Esophagus squamous epithelium (tissue), 5 donors: ENCODE measurements around the gene CATSPER3. TPM values are rescaled to one million over a fixed set of nuclear protein-coding genes. Genes with fewer than 3 reads are reported as not detected.

ENCODE experiments used
- DNase-seq: peaks from one replicate; lab custom pipeline; 2025; lab: John Stamatoyannopoulos, UW
- H3K27ac ChIP-seq, 4 donors: fragments of 200-600 bp; sonication (generic); one replicate each; pipeline ENCODE4 v1.5.1; 2016 to 2019; ENCODE audit warnings: mild to moderate bottlenecking in 1 of 4
- H3K27me3 ChIP-seq, 4 donors: fragments of 200-600 bp; sonication (generic); 1 replicate in 3 of 4; 2 replicates in 1 of 4; pipeline versions ENCODE4 v1.5.1 to v1.6.0; 2017 to 2021; ENCODE audit warnings: antibody characterized with exemption in 1 of 4
- H3K36me3 ChIP-seq, 3 donors: fragments of 200-600 bp; sonication (generic); one replicate each; pipeline ENCODE4 v1.5.1; 2016 to 2019
- H3K4me1 ChIP-seq, 3 donors: fragments of 200-600 bp; sonication (generic); one replicate each; pipeline ENCODE4 v1.5.1; 2017 to 2019
- H3K4me3 ChIP-seq, 4 donors: fragments of 200-600 bp; sonication (generic); 1 replicate in 3 of 4; 2 replicates in 1 of 4; pipeline ENCODE4 v1.5.1; 2016 to 2019; ENCODE audit warnings: mild to moderate bottlenecking in 2 of 4, moderate library complexity in 1 of 4
- H3K9me3 ChIP-seq, 3 donors: fragments of 200-600 bp; sonication (generic); one replicate each; pipeline ENCODE4 v1.5.1; 2016 to 2019
- POLR2A ChIP-seq, 4 donors: fragments of 450-650 bp; IDR thresholded peaks; one replicate each; pipeline ENCODE4 v1.6.1; 2017; ENCODE audit warnings: antibody characterized with exemption in 4 of 4, mild to moderate bottlenecking in 4 of 4, moderate library complexity in 3 of 4
- WGBS, 2 donors: methylation state at CpG; one replicate each; pipeline ENCODE4 v1.1.5; 2018; 5-methylcytosine and 5-hydroxymethylcytosine counted together
- intact Hi-C: fragments of 100-400 bp; cut with DNase I; formaldehyde crosslinking; loops from one replicate; pipeline ENCODE4 v1.15.0; 2022
- total RNA-seq, 4 donors: library from RNA; depleted of rRNA; stranded (reverse); fragments of >200 nt; gene quantifications; one replicate each; pipeline ENCODE4 v1.1.0, GENCODE V29; 2016
- TF ChIP-seq, protein P1 (sequence below), 6 experiments: fragments of 450-650 bp in 4 of 6; fragments of 200-600 bp in 2 of 6; sonication (generic) in 2 of 6; IDR thresholded peaks; one replicate each; pipeline ENCODE4 v1.5.1; 2016 to 2019; ENCODE audit warnings: antibody characterized with exemption in 6 of 6, mild to moderate bottlenecking in 4 of 6, moderate library complexity in 4 of 6
- donor health status: DM: yes; HTN: yes; CAD: no.

CATSPER3 gene
- total RNA-seq, 4 donors from 2014 or later = 0.23 to 0.76 TPM; not detected in 2

DNA sequence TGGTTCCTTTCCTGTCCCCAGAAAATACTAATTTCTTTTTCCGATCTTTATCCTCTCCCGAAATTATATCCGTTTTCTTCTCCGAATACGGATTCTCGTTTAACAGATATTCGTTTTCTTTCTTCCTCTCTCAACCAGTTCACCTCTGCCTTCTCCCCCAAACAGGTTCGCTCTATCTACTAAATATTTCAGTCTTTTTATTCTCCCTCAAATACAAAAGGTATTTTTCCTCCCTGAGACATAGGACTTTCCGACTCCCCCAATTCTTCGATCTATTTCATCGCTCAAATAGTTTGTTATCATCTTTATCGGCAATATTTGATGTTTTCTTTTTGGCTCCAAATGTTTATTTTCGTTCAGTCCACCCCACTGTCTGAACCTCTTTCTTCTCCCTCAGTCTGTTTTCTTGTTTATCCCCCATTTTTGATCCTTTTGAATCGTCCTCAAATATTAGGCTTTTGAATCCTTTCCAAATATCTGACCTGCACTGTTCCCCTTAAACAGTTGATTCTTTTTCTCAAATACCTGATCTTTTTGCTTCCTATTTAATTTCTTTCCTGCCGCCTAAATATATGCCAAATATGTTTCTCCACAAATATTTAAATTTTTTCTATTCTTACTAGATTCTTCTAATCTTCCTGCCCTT lies 61.9 kb downstream of the CATSPER3 start:
- peak overlapping the region; percentile 96 to 99 (median 98) for H3K27ac ChIP-seq
- intact Hi-C loops = loop anchor here (10.0 kb wide), 1 partner anchor 105 kb away; no protein-coding TSS in a partner anchor
- H3K27me3 ChIP-seq = peaks cover 0 to 84% (median 2%) of the 10 kb centered on the region in 4 donors
- TF ChIP-seq, protein P1, sequence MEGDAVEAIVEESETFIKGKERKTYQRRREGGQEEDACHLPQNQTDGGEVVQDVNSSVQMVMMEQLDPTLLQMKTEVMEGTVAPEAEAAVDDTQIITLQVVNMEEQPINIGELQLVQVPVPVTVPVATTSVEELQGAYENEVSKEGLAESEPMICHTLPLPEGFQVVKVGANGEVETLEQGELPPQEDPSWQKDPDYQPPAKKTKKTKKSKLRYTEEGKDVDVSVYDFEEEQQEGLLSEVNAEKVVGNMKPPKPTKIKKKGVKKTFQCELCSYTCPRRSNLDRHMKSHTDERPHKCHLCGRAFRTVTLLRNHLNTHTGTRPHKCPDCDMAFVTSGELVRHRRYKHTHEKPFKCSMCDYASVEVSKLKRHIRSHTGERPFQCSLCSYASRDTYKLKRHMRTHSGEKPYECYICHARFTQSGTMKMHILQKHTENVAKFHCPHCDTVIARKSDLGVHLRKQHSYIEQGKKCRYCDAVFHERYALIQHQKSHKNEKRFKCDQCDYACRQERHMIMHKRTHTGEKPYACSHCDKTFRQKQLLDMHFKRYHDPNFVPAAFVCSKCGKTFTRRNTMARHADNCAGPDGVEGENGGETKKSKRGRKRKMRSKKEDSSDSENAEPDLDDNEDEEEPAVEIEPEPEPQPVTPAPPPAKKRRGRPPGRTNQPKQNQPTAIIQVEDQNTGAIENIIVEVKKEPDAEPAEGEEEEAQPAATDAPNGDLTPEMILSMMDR (IDR thresholded peaks at IDR 0.05) = no peak
- no peak for TF ChIP-seq POLR2A (IDR thresholded peaks at IDR 0.05)
- WGBS, 2 donors = 9 to 10% methylated on average over 15 of the region's 15 CpGs
- peaks cover 0 to 57% (median 40%) of the 10 kb centered on the region in 3 donors for H3K36me3 ChIP-seq
- H3K4me1 ChIP-seq = peaks cover 22 to 75% (median 22%) of the 10 kb centered on the region in 3 donors
- H3K9me3 ChIP-seq = no peaks in the 10 kb centered on the region
- H3K4me3 ChIP-seq = peak overlapping the region; percentile 79 to 92 (median 88)
- no peak for DNase-seq

DNA sequence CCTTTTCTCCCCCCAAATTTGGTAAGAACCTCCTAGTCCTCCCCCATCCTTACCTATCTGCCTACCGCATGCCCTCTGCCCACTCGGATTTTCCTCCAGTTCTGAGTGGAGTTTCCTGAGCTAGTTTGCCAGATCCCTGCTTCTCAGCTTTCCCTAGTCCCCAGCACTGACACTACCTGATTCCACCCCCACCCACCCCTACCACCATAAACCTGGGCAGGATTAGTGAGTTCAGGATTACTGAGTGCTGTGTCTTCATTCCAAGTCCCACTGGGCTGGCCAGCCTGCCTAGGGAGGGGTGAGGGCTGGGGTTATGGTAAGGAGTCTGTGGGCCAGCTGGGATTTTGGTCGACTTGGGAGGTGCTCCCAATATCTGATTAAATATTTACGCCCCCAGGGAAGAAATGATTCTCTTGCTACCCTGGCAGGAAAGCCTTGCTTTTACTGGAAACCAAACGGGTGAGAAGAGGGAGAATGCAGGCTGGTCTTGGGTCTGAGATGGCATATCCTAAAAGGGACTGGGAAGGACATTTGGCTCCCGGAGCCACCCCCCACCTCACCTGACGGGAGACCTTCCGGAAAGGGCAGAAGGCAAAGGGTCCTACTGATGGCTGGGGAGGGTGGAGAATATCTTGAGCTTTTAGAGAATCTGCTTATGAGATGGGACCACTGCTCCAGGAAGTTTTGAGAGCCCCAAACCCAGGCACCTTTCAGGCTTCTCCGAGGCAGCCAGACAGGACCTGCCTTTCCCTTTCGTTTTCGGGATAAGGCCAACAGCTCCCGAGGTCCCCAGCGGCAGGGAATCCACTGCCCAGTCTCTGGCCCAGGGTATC lies 62.6 kb downstream of the CATSPER3 start:
- WGBS, 2 donors = 8 to 10% methylated on average over 6 to 8 of the region's 13 CpGs
- intact Hi-C loops = loop anchor here (10.0 kb wide), 1 partner anchor 104 kb away; no protein-coding TSS in a partner anchor
- peaks cover 0 to 91% (median 2%) of the 10 kb centered on the region in 4 donors for H3K27me3 ChIP-seq
- no peaks in the 10 kb centered on the region for H3K9me3 ChIP-seq
- peaks cover 25 to 75% (median 29%) of the 10 kb centered on the region in 3 donors for H3K4me1 ChIP-seq
- H3K4me3 ChIP-seq = peak overlapping the region; percentile 79 to 92 (median 88)
- H3K27ac ChIP-seq = peak overlapping the region; percentile 96 to 99 (median 98)
- TF ChIP-seq, protein P1 (IDR thresholded peaks at IDR 0.05) = no peak
- no peak for TF ChIP-seq POLR2A (IDR thresholded peaks at IDR 0.05)
- DNase-seq = no peak
- peaks cover 0 to 57% (median 40%) of the 10 kb centered on the region in 3 donors for H3K36me3 ChIP-seq

DNA sequence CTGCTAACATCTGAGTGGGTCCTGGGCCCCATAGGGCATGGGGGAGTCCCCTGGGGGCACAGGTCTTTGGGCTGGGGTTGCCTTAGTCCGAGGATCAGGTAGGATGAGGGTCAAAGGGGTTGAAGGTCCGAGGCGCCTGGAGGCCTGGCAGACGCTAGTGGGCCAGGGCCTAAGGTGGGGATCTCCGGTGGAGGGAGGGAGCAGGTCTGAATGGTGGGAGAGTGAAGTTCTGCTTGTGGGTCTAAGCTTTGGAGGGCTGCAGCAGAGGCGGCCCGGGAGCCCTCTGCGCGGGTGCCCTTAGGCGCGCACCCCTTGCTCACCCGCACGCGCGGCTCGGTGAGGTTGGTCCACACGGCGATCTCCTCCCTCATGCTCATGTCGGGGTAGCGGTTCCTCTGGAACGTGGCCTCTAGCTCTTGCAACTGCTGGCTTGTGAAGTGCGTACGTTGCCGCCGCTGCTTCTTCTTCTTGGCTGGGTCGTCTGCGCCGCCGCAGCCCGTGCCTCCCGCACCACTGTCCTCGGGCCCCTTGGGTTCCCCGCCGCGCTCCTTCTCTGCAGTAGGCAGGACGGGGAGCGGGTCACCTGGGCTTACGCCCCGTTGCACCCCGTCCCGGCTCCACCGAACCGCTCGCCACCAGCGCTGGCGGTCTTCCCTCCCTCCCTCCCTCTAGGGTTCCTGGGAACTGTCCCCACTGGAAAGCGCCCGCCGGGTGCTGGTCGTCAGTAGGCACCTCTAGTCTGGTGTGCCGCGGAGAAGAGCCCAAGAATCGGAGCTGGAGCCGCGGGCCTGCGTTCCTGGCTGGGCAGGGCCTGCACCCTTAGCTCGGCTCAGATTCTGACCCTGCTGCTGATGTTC lies 63.5 kb downstream of the CATSPER3 start:
- TF ChIP-seq POLR2A (IDR thresholded peaks at IDR 0.05) = no peak
- TF ChIP-seq, protein P1 (IDR thresholded peaks at IDR 0.05) = no peak
- intact Hi-C loops = loop anchor here (10.0 kb wide), 1 partner anchor 104 kb away; no protein-coding TSS in a partner anchor
- Histone ChIP-seq H3K9me3 (no peaks in the 10 kb centered on the region), H3K27ac (peak overlapping the region; percentile 96 to 99 (median 98)), H3K4me3 (peak overlapping the region; percentile 79 to 92 (median 88)), H3K36me3 (peaks cover 0 to 52% (median 40%) of the 10 kb centered on the region in 3 donors), H3K4me1 (peaks cover 20 to 75% (median 30%) of the 10 kb centered on the region in 3 donors), H3K27me3 (peaks cover 0 to 99% (median 2%) of the 10 kb centered on the region in 4 donors)
- 3 to 21% methylated on average over 7 to 19 of the region's 57 CpGs for WGBS, 2 donors
- no peak for DNase-seq

DNA sequence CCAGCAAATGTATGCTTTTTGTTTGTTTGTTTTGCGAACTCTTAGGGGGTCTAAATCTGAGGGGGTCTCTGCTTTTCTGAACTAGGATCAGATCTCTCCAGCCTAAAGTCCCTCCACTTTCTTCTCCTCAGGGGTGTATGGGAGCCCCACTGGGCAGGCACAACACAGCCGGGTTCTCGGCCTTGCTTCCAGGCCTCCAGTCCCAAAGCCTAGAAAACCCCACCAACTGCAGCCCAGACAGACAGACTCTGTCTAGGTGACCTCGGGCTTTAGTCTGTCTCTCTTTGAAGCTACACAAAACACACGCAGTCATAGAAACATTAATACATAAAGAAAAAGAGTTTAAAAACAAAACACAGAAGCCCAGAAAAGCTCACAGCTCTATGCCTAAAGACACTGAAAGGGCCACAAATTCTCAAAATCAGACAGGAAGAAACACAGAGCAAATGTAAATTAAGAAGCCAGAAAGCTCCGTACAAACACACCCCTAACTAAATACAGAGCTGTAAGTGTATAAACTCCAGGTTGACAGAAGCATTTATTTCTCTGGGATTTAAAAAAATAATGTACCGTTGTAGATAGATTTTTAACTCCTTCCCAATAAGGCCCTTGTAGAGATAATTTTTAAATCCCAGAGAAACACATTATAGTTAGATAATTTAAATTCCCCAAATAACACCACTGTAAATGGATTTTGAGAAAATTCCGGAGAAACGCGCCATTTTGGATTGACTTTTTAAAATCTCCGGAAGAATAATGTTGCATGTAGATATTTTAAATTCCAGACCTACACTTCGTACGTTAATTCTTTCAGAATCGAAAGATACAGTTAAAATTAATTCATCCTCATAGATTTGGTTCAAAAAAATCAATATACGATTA lies 64.3 kb downstream of the CATSPER3 start:
- H3K4me3 ChIP-seq = peak overlapping the region; percentile 79 to 92 (median 88)
- peak overlapping the region; percentile 96 to 99 (median 98) for H3K27ac ChIP-seq
- intact Hi-C loops = loop anchor here (2.0 to 10.0 kb wide), 2 partner anchors 103 to 159 kb away; no protein-coding TSS in a partner anchor
- peaks cover 0 to 99% (median 2%) of the 10 kb centered on the region in 4 donors for H3K27me3 ChIP-seq
- H3K9me3 ChIP-seq = no peaks in the 10 kb centered on the region
- peaks cover 0 to 45% (median 39%) of the 10 kb centered on the region in 3 donors for H3K36me3 ChIP-seq
- no peak for DNase-seq
- peaks cover 16 to 75% (median 30%) of the 10 kb centered on the region in 3 donors for H3K4me1 ChIP-seq
- TF ChIP-seq, protein P1 (IDR thresholded peaks at IDR 0.05) = no peak
- no peak for TF ChIP-seq POLR2A (IDR thresholded peaks at IDR 0.05)
- WGBS, 2 donors = 9 to 13% methylated on average over 11 to 12 of the region's 15 CpGs
